HTERT RPE-1 (cell line): ENCODE results near the gene GADD45A.

Source experiments
- in situ Hi-C: fragments of 300-500 bp; cut with MboI; formaldehyde crosslinking; loops from 4 replicates; pipeline ENCODE4 v1.14.3; 2020; ENCODE audit warnings: low sequenced_read_pairs

Gene GADD45A

DNA sequence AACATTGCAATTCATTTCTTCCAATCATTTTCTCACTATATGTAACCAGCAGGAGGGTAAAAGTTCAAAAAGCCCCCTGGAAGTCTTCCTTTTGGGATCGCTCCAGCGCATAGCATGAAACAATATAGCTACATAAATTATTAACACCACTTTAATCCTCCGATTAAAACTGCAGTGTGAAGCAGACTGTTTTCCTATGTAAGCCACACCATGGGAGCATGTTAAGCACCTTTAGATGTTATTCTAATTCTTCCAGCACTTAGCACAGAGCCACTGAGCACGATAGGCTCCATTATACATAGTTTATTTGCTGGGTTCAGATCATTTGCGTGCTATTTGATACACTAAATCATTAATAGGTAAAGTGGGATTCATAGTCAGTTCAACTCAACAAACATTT lies 18.4 kb upstream of the GADD45A start:
- in situ Hi-C loops: no loop called here

DNA sequence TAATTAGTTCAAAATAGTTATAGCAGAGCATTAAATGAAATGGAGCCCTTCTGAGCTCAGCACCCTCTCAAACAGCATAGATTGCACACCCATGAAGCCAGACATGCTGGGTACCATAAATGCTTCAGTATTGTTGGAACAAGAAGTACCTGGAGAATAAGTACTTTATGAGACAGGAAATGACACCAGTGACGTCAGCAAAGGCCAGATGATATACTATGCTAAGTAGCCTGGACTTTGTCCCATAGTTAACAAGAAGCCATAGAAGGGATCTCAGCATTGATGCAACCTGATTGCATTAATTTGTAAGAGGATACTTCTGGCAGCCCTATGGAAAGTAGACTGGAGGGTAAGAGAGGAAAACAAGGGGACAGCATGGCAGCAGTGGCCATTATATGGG lies 16.3 kb upstream of the GADD45A start:
- in situ Hi-C loops: no loop called here

DNA sequence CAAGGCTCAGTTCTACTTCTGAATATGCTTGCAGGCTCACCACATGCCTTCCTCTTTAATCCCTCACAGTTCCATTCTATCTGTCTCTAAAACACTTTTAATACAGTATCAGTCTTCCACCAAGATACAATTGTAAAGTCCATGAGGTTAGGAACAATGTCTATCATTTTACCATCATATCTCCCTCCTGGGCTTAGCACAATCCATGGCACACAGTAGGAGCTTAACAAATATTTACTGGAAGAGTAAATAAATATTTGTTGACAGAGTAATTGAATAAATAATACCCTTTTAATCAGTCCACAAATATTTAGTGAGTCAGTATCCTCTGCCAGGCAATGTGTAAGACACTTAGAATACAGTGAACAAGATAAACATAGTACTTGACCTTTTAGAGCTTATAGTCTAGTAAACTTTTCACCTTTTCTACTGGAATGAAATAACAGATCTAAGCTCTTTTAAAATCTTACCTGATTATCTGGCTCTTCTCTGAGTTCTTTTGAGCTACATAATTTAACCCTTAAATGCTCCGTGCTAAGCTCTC lies 12.7 kb upstream of the GADD45A start:
- in situ Hi-C loops: no loop called here

DNA sequence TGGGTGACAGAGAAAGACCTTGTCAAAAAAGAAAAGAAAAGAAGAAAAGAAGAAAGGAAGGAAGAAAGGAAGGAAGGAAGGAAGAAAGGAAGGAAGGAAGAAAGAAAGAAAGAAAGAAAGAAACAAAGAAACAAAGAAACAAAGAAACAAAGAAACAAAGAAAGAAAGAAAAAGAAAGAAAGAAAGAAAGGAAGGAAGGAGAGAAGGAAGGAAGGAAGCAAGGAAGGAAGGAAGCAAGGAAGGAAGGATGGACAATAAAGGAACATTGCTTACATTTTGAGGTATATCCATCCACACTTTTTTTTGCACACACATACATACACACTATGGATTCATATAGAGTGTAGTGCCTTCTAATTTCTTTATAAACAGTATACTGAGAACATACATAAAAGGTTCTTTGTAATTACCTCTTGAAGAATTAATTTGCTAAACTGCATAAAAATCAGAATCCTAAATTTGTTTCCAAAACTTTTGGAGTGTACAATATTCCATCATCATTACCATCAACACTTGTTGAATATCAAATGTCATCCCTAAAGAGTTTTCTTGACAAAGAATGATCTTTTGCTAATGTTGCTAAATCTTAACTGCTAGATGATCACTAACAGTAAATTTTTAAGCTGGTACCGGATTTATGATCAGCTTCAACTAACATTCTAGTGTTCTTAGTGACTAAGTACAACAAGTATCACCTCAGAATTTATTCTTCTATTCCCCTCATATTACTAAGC lies 11.4 kb upstream of the GADD45A start:
- in situ Hi-C loops: no loop called here

DNA sequence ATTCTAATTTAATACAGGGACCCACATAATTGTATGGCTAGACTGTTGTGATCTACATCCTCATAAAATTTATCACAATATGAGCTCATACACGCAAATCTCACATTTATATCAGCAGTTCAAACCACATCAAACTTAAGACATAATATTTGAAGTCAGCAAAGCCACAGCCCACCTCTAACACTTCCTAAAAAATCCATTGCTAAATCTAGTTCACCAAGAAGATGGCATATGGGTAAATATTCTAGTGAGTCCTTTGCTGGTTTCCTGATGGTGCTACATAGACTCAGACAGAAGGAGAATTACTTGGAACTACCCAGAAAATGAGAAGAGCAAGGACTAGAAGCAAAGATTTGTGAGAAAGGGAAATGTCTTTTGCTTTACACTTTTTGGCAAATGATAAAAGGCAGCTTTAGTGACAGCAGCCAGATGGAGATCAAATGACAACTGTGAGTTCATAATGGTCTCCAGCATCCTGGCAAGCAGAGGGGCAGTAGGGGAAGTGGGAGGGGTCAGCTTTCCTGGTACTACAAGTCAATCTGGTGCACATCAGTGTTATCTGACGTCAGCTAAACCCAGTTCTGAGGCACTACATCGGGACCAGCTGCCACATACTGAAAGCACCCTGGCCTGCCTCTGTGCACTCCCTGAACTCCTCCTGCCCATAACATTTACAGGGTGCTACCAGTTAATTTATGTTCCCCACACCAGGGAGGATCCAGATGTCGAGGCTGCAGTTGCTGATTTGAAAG lies 10.6 kb upstream of the GADD45A start:
- in situ Hi-C loops: no loop called here

DNA sequence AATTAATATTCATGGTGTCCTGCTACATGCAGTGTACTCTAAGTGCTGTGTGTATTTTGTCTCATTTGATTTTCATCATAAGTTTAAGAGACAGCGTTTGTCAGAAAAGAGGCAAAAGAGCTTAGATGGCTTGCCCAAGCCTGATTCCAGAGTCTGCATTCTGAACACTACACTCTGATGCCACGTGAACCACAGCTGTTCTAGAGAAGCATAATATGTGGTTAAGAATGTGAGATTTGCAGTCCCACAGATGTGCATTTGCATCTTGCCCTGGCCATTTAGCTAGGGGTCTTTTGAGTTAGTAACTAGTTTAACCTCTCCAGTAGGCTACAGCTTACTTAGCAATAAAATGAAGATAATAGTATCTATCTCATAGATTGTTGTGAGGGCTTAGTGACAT lies 9.2 kb upstream of the GADD45A start:
- in situ Hi-C loops: no loop called here

DNA sequence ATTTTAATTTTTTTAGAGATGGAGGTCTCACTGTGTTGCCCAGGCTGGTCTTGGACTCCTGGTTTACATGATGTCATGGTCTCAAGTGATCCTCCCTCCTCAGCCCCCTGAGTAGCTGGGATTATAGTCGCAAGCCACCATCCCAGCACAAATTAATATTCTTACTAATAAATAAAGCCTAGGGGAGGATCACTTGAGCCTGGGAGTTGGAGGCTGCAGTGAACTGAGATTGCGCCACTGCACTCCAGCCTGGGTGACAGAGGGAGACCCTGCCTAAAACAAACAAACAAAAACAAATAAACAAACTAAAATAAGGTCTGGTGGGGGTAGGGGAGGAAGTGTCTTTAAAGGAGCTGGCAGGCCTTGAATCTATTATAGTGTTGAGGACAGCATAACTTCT lies 8.7 kb upstream of the GADD45A start:
- in situ Hi-C loops: no loop called here

DNA sequence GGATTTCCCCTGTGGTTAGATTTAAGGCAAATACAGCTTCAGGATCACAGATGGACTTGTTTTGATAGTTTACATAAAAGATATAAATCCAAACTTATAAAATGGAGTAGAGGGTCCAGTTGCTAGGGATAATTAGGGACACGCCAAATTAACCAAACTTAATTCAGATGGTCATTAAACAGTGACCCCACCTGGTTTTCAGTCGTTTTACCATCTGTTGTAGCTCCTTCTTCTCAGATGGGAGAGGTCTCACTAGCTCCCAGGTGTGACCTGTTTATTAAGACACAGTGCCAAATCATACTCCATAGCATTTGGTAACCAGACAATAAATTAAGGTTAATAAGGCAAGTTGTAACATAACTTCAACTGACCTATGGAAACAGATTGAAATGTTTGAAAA lies 8.1 kb upstream of the GADD45A start:
- in situ Hi-C loops: no loop called here

DNA sequence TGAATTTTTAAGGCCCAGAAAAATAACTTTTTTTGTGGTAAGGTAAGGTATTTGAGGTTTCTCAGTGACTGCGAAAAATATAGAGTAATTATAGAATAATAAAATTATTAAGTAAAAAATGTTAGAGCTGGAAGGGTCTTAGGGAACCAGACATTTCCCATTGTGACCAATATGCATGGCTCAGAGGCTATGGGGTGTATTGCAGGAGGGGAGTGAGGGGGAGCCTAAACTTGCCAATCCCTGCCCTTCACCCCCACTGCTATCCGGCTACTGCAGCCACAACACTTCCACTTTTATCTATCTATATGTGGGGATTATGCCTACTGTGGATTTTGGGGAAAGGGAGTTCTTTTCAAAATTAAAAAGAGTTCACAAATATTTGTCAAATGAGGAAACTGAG lies 7.6 kb upstream of the GADD45A start:
- in situ Hi-C loops: no loop called here

DNA sequence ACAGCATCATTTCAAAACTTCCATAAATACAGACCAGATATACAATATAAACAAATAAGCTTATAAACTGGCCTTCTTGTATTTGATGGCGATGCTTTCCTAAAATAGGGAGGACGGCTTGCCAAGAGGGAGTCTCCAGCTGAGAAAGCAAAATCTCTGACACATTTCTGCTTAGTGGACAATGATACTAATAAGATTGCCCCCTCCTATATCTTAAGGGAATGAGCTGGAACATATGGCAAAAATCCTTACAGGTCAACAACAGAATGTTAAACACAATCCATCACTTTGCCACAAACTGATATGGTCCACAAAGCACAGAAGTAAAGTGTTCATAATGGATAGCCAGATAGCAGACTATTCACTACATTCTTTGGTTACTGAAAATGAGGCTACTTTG lies 7.1 kb upstream of the GADD45A start:
- in situ Hi-C loops: no loop called here

DNA sequence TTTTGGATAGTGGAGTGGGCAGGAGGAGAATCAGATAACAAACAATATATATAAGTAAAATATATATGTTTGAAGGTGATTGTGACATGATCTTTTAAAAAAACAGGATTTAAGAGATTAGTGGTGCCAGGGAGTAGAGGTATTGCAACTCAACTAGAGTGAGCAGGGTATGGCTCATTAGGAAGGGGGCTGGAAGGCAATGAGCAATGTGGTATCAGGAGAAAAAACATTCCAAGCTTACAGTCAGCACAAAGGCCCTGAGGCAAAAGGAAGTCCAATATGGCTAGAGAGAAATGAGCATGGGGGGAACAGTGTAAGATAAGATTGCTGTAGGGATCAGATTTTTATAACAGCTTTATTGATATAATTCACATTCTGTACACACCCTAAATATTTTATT lies 5.3 kb upstream of the GADD45A start:
- in situ Hi-C loops: no loop called here

DNA sequence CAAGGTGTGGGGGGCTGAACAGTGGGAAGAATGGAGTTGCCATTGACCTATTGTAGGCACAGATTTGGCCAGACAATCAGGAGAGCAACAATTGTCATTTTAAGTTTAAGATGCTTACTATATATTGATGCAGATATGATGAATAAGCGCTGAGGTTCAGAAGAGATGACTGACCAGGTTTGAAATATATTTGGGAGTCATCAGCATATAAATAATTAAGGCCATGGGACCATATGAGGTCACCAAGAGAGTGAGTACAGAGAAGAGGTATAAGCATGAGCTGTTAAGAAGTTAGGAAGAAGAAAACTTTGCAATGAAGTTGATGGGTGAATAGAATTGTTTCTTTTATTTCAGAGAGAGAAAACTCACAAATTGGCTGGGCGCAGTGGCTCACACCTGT lies 4.5 kb upstream of the GADD45A start:
- in situ Hi-C loops: no loop called here

DNA sequence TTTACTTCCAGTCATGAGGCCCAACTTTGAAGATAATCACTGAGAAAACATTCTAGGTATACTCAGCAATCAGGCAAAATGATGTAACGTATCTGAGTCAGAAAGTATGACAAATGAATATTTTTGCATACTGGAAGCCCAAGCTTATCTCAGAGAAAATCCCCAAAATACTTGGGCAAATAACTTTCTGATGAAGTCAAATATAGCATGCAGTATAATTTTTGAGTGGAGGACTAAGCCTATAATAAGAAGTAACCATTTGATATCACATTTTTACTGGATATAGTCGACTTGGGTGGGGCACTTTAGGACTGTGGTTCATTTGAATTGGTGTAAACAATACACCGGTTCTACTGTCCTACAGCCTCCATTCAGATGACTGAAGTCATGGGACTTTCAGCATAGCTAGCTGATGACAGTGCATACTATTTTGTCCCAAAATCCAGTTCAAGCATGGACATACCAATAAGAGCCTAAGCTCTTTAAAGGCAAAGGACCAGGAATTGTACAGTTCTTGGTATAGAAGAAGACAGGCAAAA lies 2.3 kb upstream of the GADD45A start:
- in situ Hi-C loops: no loop called here

DNA sequence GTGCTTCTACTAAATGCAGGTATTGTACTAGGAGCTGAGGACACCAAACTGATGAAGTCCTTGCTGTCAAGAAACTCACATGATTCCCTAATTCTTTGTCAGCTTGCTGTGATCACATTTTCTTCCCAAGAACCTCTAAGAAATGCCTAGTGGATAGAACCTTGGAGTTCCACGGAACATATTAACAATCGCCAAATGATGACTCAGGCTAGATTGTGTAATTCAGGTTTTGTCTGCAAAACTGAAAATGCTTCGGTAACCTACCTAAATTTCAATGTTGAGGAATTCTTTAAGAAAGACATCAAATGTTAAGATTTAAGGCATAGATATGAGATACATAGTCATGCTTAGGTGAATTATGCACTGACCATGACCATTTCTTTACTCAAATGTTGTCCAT lies 1.7 kb upstream of the GADD45A start:
- in situ Hi-C loops: no loop called here

DNA sequence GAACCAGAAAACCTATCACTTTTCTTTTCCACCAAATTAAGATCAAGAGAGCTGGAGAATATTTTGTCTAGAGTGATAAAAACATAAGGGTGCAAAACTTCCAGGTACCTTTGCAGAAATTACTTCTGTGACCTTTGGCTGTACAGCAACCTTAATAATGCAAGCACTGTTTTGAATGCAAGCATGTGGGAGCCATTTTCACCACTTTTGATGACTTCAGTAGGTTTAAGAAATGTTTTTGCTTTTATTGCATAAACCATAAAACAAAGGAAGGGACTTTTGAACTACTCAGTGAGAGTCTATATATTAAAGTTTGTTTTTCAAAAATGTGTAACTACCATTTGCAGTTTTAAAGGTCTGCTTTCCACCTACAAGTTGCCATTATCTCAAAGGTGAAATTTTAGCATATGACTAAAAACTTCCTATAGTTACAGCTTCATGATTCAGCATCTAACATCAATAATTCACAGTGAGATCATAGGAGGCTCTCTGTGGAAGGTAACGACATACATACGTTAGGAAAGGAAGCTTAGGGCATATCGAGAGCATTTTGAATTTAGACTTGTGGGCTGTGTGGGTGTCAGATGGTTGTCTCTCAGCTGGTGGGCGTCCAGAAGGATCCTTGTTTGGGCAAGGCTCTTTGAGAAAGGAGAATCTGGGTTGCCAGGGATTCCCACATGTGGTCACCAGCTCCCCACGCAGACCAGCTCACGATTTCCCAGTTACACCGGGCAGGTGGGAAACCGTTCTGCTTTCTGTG lies 1.1 kb upstream of the GADD45A start:
- in situ Hi-C loops: no loop called here

DNA sequence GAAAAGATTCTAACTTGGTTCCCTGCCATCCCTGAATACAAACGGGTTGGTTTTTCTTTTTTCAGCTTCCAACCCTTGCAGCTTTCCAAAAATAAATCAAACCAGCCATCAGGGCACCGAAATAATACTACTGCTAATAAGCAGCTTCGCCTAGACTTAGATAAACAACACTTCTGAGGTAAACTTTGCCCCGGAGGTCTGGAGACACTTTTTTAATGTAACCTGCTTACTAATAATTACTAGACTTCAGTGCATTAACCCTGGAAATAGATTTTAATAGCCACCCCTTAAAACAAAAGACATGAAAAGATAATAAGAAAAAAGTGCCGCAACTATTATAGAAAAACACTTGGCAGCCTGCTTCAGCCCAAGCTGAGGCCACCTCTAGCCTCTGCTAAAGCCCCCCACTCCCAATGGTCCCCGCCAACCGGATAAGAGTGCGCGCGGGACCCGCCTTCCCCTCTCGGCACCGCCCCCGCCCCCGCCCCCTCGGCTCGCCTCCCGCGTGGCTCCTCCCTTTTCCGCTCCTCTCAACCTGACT lies 405 bp upstream of the GADD45A start:
- in situ Hi-C loops: no loop called here

DNA sequence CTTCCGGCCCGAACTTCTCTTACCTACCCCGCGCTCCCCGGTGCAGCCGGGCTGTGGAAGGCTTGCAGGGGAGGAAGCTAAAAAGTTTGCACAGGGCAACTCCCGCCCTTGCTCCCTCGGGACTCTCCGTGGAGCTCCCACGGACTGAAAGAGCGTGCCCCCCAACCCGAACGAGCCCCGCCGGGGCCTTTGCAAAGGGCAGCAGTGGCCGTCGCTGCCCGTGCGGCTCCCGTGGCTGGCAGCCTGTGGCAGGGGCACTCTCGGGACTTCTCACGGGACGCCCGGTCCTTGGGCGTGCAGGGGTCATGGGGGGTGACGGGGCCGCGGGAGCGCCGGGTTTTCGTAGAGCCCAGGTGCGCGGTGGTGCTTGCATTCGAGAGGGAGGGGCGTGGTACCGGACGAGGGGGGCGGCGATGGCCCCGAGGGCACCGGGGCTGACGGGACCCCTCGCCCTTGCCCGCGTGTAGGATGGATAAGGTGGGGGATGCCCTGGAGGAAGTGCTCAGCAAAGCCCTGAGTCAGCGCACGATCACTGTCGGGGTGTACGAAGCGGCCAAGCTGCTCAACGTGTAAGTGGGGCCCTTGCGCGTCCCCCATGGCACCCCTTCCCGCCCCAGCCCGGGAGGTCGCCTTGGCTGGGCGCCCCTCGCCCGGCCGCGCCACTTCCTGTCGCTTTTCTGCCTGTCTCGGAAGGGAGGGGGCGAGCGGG lies 711 bp downstream of the GADD45A start:
- in situ Hi-C loops: no loop called here

DNA sequence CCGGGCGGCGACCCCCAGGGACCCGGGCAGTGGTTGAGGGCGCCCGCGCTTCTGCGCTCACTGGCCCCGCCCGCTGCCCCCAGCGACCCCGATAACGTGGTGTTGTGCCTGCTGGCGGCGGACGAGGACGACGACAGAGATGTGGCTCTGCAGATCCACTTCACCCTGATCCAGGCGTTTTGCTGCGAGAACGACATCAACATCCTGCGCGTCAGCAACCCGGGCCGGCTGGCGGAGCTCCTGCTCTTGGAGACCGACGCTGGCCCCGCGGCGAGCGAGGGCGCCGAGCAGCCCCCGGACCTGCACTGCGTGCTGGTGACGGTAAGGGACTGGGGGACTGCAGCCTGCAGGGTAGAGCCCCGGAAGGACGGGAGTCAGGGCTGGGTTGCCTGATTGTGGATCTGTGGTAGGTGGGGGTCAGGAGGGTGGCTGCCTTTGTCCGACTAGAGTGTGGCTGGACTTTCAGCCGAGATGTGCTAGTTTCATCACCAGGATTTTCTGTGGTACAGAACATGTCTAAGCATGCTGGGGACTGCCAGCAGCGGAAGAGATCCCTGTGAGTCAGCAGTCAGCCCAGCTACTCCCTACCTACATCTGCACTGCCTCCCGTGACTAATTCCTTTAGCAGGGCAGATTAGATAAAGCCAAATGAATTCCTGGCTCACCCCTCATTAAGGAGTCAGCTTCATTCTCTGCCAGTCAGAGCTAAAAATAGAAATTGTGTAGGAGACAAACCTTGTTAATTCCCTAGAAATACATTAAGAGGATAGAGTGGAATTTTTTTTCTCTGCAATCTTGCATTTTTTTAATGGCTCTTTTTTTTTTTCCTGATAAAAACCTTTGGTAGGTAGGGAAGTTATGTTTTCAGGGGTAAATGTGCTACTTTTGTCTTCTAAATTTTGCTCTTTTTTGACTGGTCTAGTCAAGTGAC lies 1.5 kb downstream of the GADD45A start:
- in situ Hi-C loops: no loop called here

DNA sequence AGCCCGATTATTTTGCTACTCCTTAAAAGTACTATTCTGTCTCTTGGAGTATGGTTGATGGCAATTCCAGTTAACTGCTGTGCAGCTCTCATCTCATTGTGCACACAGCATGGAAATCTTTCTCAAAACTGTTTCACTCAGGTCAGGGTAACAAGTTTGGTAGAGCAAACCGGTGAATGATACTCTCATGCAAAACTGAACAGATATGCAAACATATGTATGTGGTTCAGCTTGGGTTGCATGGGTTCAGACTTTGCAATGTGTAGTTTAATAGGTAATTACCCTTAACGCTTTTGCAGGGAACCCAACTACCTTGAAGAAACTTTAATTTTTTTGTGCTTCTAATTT lies 2.2 kb downstream of the GADD45A start:
- in situ Hi-C loops: no loop called here

DNA sequence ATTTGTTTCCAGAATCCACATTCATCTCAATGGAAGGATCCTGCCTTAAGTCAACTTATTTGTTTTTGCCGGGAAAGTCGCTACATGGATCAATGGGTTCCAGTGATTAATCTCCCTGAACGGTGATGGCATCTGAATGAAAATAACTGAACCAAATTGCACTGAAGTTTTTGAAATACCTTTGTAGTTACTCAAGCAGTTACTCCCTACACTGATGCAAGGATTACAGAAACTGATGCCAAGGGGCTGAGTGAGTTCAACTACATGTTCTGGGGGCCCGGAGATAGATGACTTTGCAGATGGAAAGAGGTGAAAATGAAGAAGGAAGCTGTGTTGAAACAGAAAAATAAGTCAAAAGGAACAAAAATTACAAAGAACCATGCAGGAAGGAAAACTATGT lies 2.6 kb downstream of the GADD45A start:
- in situ Hi-C loops: no loop called here
